Thoracic aorta (tissue), 2 donors: Measurements from ENCODE around the gene DNAJB2. TPM values are rescaled to one million over a fixed set of nuclear protein-coding genes. Genes with fewer than 3 reads are reported as not detected.
A peak's percentile ranks its signal among the peaks of the same experiment; 100 is the strongest.

Experiments used
- ATAC-seq: fragments of 150-250 bp; one replicate; pipeline ENCODE4 v1.8.0; 2017; ENCODE audit warnings: low read depth; ENCODE audit not compliant: insufficient number of reproducible peaks, low FRiP score
- DNase-seq: peaks from one replicate; pipeline ENCODE4 v3.0.0-alpha.2; 2020; ENCODE audit warnings: low spot score
- H3K27ac ChIP-seq, 2 donors: fragments of 200-600 bp; sonication (generic); 1 replicate in 1 of 2; 2 replicates in 1 of 2; pipeline ENCODE4 v1.5.1; 2016; ENCODE audit warnings: mild to moderate bottlenecking in 2 of 2, moderate library complexity in 2 of 2
- H3K27me3 ChIP-seq: fragments of 200-600 bp; sonication (generic); replicated peaks from 2 replicates; pipeline ENCODE4 v1.6.0; 2016; ENCODE audit warnings: mild to moderate bottlenecking; ENCODE audit not compliant: insufficient read depth
- H3K36me3 ChIP-seq: fragments of 200-600 bp; sonication (generic); one replicate; pipeline ENCODE4 v1.5.1; 2016
- H3K4me1 ChIP-seq, 2 donors: fragments of 200-600 bp; sonication (generic); 1 replicate in 1 of 2; 2 replicates in 1 of 2; pipeline versions ENCODE4 v1.5.1 to v1.6.0; 2016; ENCODE audit warnings: low read depth in 2 of 2, mild to moderate bottlenecking in 1 of 2; ENCODE audit not compliant: control insufficient read depth in 1 of 2
- H3K4me3 ChIP-seq: fragments of 200-600 bp; sonication (generic); 2 replicates; pipeline ENCODE4 v1.5.1; 2016; ENCODE audit warnings: mild to moderate bottlenecking
- H3K9me3 ChIP-seq: fragments of 200-600 bp; sonication (generic); 2 replicates; pipeline ENCODE4 v1.5.1; 2016
- CTCF ChIP-seq: fragments of 200-600 bp; sonication (generic); IDR thresholded peaks from one replicate; pipeline ENCODE4 v1.5.1; 2019; ENCODE audit warnings: antibody characterized with exemption
- total RNA-seq, 2 donors: library from RNA; depleted of rRNA; stranded (reverse); fragments of >200 nt; gene quantifications; one replicate each; pipeline versions ENCODE4 v1.1.0 to v1.2.3, GENCODE V29; 2016

The DNAJB2 gene
- total RNA-seq: 10 to 100 TPM; 56.9 to 61.2 TPM

- Histone ChIP-seq H3K27ac (peak within 1 kb of the TSS; percentile 90 to 97), H3K4me3 (peak within 1 kb of the TSS; percentile 79), H3K4me1 (peaks cover 12 to 37% of the 10 kb centered on the region in 2 donors), H3K36me3 (peaks cover 26% of the 10 kb centered on the region), H3K9me3 (no peaks in the 10 kb centered on the region), H3K27me3 (no peaks in the 10 kb centered on the region)
- DNase-seq (peak; percentile 93), ATAC-seq (peak; percentile 82)
- TF ChIP-seq CTCF: no peak
These were observed at the start of gene DNAJB2 for GRCh38 chr2:219279151-219279915. Gene DNAJB2, plus strand, starts transcription at chr2:219279366. Its CDS starts 468 bp downstream, at chr2:219279834.

GRCh38 chr2:219230059-219230540 is 49.1 kb upstream of the DNAJB2 start:
- Histone ChIP-seq H3K4me1 (peaks cover 13 to 32% of the 10 kb centered on the region in 2 donors), H3K4me3 (peak overlapping the region; percentile 91), H3K27me3 (no peaks in the 10 kb centered on the region), H3K9me3 (no peaks in the 10 kb centered on the region), H3K27ac (peak overlapping the region; percentile 93 to 96), H3K36me3 (peaks cover 38% of the 10 kb centered on the region)
- no peak for TF ChIP-seq CTCF
- no peak for ATAC-seq
- no peak for DNase-seq

GRCh38 chr2:219234331-219234730 is 44.8 kb upstream of the DNAJB2 start:
- H3K27me3 ChIP-seq: no peaks in the 10 kb centered on the region
- TF ChIP-seq CTCF: no peak
- H3K27ac ChIP-seq: no peak overlapping the region
- H3K4me3 ChIP-seq: no peak overlapping the region
- DNase-seq (no peak), ATAC-seq (no peak)
- peaks cover 45% of the 10 kb centered on the region for H3K36me3 ChIP-seq
- H3K4me1 ChIP-seq: peaks cover 5 to 17% of the 10 kb centered on the region in 2 donors
- H3K9me3 ChIP-seq: no peaks in the 10 kb centered on the region

GRCh38 chr2:219243291-219243761 is 35.8 kb upstream of the DNAJB2 start:
- H3K27me3 ChIP-seq: no peaks in the 10 kb centered on the region
- H3K4me1 ChIP-seq: peaks cover 13 to 34% of the 10 kb centered on the region in 2 donors
- H3K9me3 ChIP-seq: no peaks in the 10 kb centered on the region
- H3K36me3 ChIP-seq: no peaks in the 10 kb centered on the region
- ATAC-seq (no peak), DNase-seq (no peak)
- H3K27ac ChIP-seq: no peak overlapping the region
- TF ChIP-seq CTCF: no peak
- H3K4me3 ChIP-seq: peak overlapping the region; percentile 15

GRCh38 chr2:219244789-219245147 is 34.4 kb upstream of the DNAJB2 start:
- no peak for ATAC-seq
- no peak for DNase-seq
- no peaks in the 10 kb centered on the region for H3K36me3 ChIP-seq
- no peak for TF ChIP-seq CTCF
- H3K27ac ChIP-seq: peak overlapping the region; percentile 91 to 92
- peaks cover 25 to 48% of the 10 kb centered on the region in 2 donors for H3K4me1 ChIP-seq
- H3K4me3 ChIP-seq: peak overlapping the region; percentile 80
- H3K27me3 ChIP-seq: no peaks in the 10 kb centered on the region
- no peaks in the 10 kb centered on the region for H3K9me3 ChIP-seq
